GM13976 (cell line): ENCODE measurements around the gene ZNF384.
A peak's percentile ranks its signal among the peaks of the same experiment; 100 is the strongest.

Experiments used
- DNase-seq: peaks from one replicate; pipeline ENCODE4 v3.0.0; 2012; ENCODE audit warnings: low spot score
- in situ Hi-C: fragments of 300-500 bp; cut with MboI; formaldehyde crosslinking; loops from one replicate; pipeline ENCODE4 v1.12.0; 2022; ENCODE audit warnings: low sequenced_read_pairs, mixed read lengths, inconsistent platforms; ENCODE audit not compliant: unreplicated experiment
- TF ChIP-seq, protein P1 (sequence below): IDR thresholded peaks from 2 replicates; pipeline ENCODE4 v1.5.1; 2012; ENCODE audit warnings: borderline replicate concordance, mild to moderate bottlenecking; ENCODE audit not compliant: insufficient read depth; ENCODE audit errors: extremely low read depth, missing control alignments, control extremely low read depth

Gene ZNF384

DNA sequence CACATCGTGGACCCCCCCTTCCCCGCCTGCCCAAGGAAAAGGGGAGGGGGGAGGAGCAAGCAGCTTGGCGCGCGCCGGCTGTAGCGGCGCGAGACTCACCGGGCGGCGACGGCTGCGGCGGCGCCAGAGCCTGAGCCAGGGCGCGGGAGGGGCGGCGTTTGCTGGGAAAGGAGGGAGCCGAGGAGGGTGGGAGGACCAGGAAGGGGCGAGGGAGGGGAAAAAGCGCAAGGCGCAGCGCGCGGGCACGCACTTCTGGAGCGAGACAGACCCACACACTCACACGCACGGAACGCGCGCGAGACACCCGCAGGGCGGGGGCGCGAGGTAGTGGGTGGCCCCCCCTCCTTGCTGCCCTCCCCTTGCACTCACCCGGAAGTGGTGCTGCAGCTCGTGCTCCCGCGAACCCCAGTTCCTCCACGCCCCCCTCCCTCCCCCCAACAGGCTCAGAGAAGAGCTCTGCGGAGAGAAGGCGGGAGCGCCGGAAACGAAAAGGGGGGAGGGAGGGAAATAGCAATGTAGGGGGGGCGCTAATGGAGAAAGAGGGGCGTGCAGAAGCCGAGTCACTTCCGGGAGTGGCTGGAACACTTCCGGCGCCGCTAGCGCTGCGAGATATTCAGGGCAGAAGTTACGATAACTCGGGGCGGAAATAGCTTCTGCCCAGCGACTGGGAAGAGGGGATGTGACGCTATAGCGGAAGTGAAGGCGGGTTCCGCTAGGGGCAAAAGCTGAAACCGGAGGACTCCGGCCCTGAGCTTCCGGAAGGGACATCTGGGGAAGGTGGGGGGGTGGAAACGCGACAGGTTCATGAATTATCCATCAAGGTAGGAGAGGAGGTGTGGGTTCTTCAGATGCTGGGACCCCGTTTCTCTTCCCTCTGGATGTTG is at the start of gene ZNF384:
Gene ZNF384, minus strand, starts transcription at position 377 of the 884 bp plus-strand sequence. CDS start 9,855 bp downstream, outside the sequence.
- DNase-seq, result peak; percentile 95
- in situ Hi-C loops, result no loop called here
- TF ChIP-seq, protein P1, sequence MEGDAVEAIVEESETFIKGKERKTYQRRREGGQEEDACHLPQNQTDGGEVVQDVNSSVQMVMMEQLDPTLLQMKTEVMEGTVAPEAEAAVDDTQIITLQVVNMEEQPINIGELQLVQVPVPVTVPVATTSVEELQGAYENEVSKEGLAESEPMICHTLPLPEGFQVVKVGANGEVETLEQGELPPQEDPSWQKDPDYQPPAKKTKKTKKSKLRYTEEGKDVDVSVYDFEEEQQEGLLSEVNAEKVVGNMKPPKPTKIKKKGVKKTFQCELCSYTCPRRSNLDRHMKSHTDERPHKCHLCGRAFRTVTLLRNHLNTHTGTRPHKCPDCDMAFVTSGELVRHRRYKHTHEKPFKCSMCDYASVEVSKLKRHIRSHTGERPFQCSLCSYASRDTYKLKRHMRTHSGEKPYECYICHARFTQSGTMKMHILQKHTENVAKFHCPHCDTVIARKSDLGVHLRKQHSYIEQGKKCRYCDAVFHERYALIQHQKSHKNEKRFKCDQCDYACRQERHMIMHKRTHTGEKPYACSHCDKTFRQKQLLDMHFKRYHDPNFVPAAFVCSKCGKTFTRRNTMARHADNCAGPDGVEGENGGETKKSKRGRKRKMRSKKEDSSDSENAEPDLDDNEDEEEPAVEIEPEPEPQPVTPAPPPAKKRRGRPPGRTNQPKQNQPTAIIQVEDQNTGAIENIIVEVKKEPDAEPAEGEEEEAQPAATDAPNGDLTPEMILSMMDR, result no peak

DNA sequence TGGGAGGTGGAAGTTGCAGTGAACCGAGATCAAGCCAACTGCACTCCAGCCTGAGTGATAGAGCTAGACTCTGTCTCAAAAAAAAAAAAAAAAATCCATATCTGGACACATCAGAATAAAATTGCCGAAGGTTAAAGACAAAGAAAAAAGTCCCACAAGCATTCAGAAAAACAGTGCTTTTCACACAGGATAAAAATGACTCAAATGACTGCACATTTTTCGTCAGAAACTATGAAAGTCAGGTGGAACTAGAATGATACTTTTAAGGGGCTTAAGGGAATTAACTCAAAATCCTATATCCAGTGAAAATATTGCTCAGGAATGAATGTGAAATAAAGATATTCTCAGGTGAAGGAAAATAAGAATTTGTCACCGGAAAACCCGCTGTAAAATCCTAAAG is 47.6 kb upstream of the ZNF384 start:
- in situ Hi-C loops, result no loop called here
- no peak for DNase-seq
- TF ChIP-seq, protein P1, result no peak

DNA sequence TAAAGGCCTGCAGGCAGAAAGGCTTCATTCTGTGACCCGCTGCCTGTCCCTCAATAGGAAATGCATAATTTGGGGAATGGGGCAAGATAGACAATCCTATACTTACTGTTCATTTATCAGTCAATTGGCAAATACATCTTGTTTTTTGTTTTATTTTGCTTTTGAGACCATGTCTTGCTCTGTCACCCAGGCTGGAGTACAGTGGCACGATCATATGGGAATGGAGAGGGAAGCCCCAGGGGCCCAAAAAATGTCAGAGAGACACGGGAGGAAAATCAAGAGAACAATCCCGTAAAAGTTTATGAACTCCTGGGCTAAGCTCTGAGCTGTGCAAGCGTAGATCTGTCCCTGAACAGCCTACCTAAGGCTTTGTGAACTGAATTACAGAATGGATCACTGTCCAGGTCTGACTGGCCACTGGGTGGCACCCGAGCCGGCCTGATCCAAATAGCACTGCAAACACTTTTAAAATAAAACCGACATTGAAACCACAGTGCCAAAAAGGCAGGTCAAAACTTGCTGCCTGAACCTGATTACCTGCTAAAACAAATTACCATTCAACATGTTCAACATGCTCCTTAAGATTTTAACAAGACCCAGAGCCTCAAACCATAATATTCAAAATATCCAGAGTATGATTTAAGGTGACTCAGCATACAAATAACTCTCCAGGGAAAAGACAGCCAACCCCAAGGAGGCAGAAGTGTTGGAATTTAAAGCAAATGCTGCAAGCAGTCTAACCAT is 46.4 kb upstream of the ZNF384 start:
- in situ Hi-C loops, result no loop called here
- peak; percentile 70 for DNase-seq
- TF ChIP-seq, protein P1, result peak; percentile 74

DNA sequence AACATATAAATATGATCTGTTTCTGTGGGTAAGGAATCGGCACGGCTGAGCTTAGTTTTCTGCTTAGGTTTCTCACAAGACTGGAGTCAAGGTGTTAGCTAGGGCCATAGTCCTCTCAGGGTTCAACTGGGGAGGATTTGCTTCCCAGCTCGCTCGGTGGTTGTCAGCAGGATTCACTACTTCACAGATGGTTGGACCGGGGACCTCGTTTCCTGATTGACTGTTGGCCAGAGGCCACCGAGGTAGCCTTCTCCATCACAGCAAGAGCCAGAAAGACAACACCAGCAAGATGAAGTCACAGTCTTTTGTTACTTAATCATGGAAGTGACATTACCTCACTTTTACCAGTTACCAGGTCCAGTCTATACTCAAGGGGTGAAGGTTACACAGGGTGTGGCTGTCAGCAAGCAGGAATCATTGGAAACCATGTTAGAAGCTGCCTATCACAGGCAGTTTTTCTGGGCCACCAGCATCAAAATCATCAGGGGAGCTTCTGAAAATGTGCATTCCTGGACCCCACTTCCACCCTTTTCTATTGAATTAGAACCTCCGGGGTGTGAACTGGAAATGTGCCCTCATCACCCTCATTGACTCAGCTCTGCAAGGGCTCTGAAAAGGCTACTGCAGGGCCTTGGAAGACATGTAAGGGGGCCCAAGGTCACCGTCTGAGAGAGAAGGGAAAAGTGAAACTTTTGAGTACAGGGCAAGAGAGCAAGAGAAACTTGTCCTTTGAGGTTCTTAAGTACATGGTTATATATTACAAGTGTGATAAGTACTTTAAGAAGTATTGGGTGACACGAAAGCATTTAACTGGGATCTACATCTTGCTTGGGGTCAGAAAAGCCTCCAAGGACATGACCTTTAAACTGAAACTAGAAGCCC is 45.6 kb upstream of the ZNF384 start:
- DNase-seq, result no peak
- in situ Hi-C loops, result no loop called here
- TF ChIP-seq, protein P1, result no peak

DNA sequence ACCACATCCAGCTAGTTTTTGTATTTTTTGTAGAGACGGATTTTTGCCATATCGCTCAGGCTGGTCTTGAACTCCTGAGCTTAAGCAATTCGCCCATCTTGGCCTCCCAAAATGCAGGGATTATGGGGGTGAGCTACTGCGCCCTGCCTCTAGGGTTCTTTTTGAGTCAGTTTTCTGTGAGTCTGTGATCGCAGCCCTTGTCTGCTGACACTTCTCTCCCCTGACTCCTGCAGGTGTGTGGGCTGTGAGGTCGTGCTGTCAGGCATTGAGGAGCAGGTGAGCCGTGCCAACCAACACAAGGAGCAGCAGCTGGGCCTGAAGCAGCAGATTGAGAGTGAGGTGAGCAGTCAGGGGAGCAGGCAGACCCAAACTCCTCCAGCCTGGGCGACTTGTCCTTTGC is 41.0 kb upstream of the ZNF384 start:
- TF ChIP-seq, protein P1, result no peak
- in situ Hi-C loops, result no loop called here
- no peak for DNase-seq

DNA sequence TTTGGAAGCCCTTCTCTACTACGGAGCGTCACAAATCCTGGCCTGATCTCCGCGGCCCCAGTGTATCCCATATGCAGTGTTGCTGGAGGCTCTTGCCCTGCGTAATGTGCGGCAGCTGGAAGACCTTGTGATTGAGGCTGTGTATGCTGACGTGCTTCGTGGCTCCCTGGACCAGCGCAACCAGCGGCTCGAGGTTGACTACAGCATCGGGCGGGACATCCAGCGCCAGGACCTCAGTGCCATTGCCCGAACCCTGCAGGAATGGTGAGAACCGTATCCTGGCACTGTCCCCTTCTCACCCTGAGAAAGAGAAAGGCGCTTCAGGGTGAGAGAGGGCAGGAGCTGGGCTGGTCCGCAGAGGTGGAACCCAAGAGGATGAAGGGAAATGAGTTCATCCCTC is 40.0 kb upstream of the ZNF384 start:
- TF ChIP-seq, protein P1, result no peak
- no peak for DNase-seq
- in situ Hi-C loops, result no loop called here
